Gastroesophageal sphincter (tissue), 4 donors: ENCODE data around the gene RBM19. TPM values are rescaled to one million over a fixed set of nuclear protein-coding genes. Genes with fewer than 3 reads are reported as not detected.

Experiments
- ATAC-seq: fragments of 150-250 bp; one replicate; pipeline ENCODE4 v1.9.1; 2016; ENCODE audit warnings: mild to moderate bottlenecking, moderate library complexity
- H3K27ac ChIP-seq, 4 donors: fragments of 200-600 bp; sonication (generic) in 3 of 4; 1 replicate in 3 of 4; 2 replicates in 1 of 4; pipeline ENCODE4 v1.5.1; 2016 to 2019
- H3K27me3 ChIP-seq: fragments of 200-600 bp; sonication (generic); one replicate; pipeline ENCODE4 v1.5.1; 2019
- H3K36me3 ChIP-seq, 2 donors: fragments of 200-600 bp; sonication (generic); one replicate each; pipeline ENCODE4 v1.5.1; 2019; ENCODE audit warnings: control low read depth in 1 of 2
- H3K4me1 ChIP-seq, 3 donors: fragments of 200-600 bp; sonication (generic); 1 replicate in 2 of 3; 2 replicates in 1 of 3; pipeline ENCODE4 v1.5.1; 2016 to 2019; ENCODE audit warnings: control low read depth in 2 of 3
- H3K4me3 ChIP-seq, 2 donors: fragments of 200-600 bp; sonication (generic); one replicate each; pipeline ENCODE4 v1.5.1; 2019; ENCODE audit warnings: mild to moderate bottlenecking in 1 of 2, moderate library complexity in 1 of 2
- H3K9me3 ChIP-seq, 3 donors: fragments of 200-600 bp; sonication (generic); one replicate each; pipeline ENCODE4 v1.5.1; 2017 to 2019; ENCODE audit warnings: control low read depth in 2 of 3
- CTCF ChIP-seq, 4 experiments: fragments of 200-600 bp in 2 of 4; fragments of 450-650 bp in 2 of 4; sonication (generic) in 1 of 4; IDR thresholded peaks; one replicate each; pipeline ENCODE4 v1.5.1; 2017 to 2019; ENCODE audit warnings: antibody characterized with exemption in 4 of 4, mild to moderate bottlenecking in 2 of 4, moderate library complexity in 2 of 4
- EP300 ChIP-seq: sonication (generic); formaldehyde crosslinking; IDR thresholded peaks from one replicate; pipeline ENCODE4 v1.6.1; 2017; ENCODE audit warnings: antibody characterized with exemption, mild to moderate bottlenecking
- POLR2A ChIP-seq, 2 donors: fragments of 450-650 bp; IDR thresholded peaks; one replicate each; pipeline ENCODE4 v1.6.1; 2017; ENCODE audit warnings: antibody characterized with exemption in 2 of 2, mild to moderate bottlenecking in 2 of 2, moderate library complexity in 1 of 2
- POLR2AphosphoS5 ChIP-seq: sonication (generic); formaldehyde crosslinking; IDR thresholded peaks from one replicate; pipeline ENCODE4 v1.6.1; 2017; ENCODE audit warnings: antibody characterized with exemption
- WGBS, 2 donors: methylation state at CpG; one replicate each; pipeline ENCODE4 v1.1.5; 2018; ENCODE audit warnings: low coverage in 1 of 2; 5-methylcytosine and 5-hydroxymethylcytosine counted together
- total RNA-seq, 4 donors: library from RNA; depleted of rRNA; stranded (reverse); fragments of >200 nt; gene quantifications; one replicate each; pipeline ENCODE4 v1.1.0, GENCODE V29; 2016

RBM19 gene
- total RNA-seq, 4 donors from 2014 or later: 24.5 to 45.3 (median 33.9) TPM

- no peak for ATAC-seq
- 88 to 97% methylated on average over 5 of the region's 14 CpGs for WGBS, 2 donors
- H3K9me3 ChIP-seq: no peaks in the 10 kb centered on the region
- H3K27me3 ChIP-seq: no peaks in the 10 kb centered on the region
- TF ChIP-seq POLR2A (IDR thresholded peaks at IDR 0.05) (no peak), CTCF (IDR thresholded peaks at IDR 0.05) (no peak), EP300 (no peak), POLR2AphosphoS5 (no peak)
- no peak overlapping the region for H3K4me3 ChIP-seq
- H3K27ac ChIP-seq: no peak overlapping the region
- H3K4me1 ChIP-seq: no peaks in the 10 kb centered on the region
- H3K36me3 ChIP-seq: peaks cover 0 to 94% of the 10 kb centered on the region in 2 donors
These were observed 54.0 kb downstream of the RBM19 start for GRCh38 chr12:113911971-113912759.

GRCh38 chr12:113910751-113911272 lies 55.3 kb downstream of the RBM19 start:
- Histone ChIP-seq H3K4me1 (no peaks in the 10 kb centered on the region), H3K9me3 (no peaks in the 10 kb centered on the region), H3K27me3 (no peaks in the 10 kb centered on the region), H3K4me3 (no peak overlapping the region), H3K36me3 (peaks cover 0 to 94% of the 10 kb centered on the region in 2 donors), H3K27ac (no peak overlapping the region)
- TF ChIP-seq EP300 (no peak), CTCF (IDR thresholded peaks at IDR 0.05) (no peak), POLR2AphosphoS5 (no peak), POLR2A (IDR thresholded peaks at IDR 0.05) (no peak)
- no peak for ATAC-seq
- WGBS, 2 donors: 63 to 66% methylated on average over 4 to 5 of the region's 6 CpGs

GRCh38 chr12:113909776-113910420 lies 56.2 kb downstream of the RBM19 start:
- 92 to 93% methylated on average over 3 to 9 of the region's 13 CpGs for WGBS, 2 donors
- no peaks in the 10 kb centered on the region for H3K4me1 ChIP-seq
- H3K36me3 ChIP-seq: peaks cover 0 to 94% of the 10 kb centered on the region in 2 donors
- no peaks in the 10 kb centered on the region for H3K9me3 ChIP-seq
- no peak for TF ChIP-seq EP300
- H3K27ac ChIP-seq: no peak overlapping the region
- no peak for ATAC-seq
- no peak overlapping the region for H3K4me3 ChIP-seq
- H3K27me3 ChIP-seq: no peaks in the 10 kb centered on the region

- peaks cover 0 to 94% of the 10 kb centered on the region in 2 donors for H3K36me3 ChIP-seq
- 100% methylated on average over 1 of the region's 6 CpGs; no CpG with 5 or more reads in 1 of the 2 donors for WGBS, 2 donors
- no peaks in the 10 kb centered on the region for H3K27me3 ChIP-seq
- H3K9me3 ChIP-seq: no peaks in the 10 kb centered on the region
- TF ChIP-seq EP300 (no peak), POLR2AphosphoS5 (no peak), CTCF (IDR thresholded peaks at IDR 0.05) (no peak), POLR2A (IDR thresholded peaks at IDR 0.05) (no peak)
- no peaks in the 10 kb centered on the region for H3K4me1 ChIP-seq
- no peak for ATAC-seq
- H3K4me3 ChIP-seq: no peak overlapping the region
- no peak overlapping the region for H3K27ac ChIP-seq
These were observed 57.5 kb downstream of the RBM19 start for GRCh38 chr12:113908584-113909100.

- ATAC-seq: no peak
- 88 to 91% methylated on average over 6 to 8 of the region's 11 CpGs for WGBS, 2 donors
- Histone ChIP-seq H3K36me3 (peaks cover 0 to 98% of the 10 kb centered on the region in 2 donors), H3K27ac (no peak overlapping the region), H3K4me1 (no peaks in the 10 kb centered on the region), H3K9me3 (no peaks in the 10 kb centered on the region), H3K27me3 (no peaks in the 10 kb centered on the region), H3K4me3 (no peak overlapping the region)
- TF ChIP-seq CTCF (IDR thresholded peaks at IDR 0.05) (no peak), EP300 (no peak), POLR2A (IDR thresholded peaks at IDR 0.05) (no peak), POLR2AphosphoS5 (no peak)
These were observed 58.5 kb downstream of the RBM19 start for GRCh38 chr12:113907446-113908180.
